ENCODE data around the gene VIL1.

VIL1 gene

DNA sequence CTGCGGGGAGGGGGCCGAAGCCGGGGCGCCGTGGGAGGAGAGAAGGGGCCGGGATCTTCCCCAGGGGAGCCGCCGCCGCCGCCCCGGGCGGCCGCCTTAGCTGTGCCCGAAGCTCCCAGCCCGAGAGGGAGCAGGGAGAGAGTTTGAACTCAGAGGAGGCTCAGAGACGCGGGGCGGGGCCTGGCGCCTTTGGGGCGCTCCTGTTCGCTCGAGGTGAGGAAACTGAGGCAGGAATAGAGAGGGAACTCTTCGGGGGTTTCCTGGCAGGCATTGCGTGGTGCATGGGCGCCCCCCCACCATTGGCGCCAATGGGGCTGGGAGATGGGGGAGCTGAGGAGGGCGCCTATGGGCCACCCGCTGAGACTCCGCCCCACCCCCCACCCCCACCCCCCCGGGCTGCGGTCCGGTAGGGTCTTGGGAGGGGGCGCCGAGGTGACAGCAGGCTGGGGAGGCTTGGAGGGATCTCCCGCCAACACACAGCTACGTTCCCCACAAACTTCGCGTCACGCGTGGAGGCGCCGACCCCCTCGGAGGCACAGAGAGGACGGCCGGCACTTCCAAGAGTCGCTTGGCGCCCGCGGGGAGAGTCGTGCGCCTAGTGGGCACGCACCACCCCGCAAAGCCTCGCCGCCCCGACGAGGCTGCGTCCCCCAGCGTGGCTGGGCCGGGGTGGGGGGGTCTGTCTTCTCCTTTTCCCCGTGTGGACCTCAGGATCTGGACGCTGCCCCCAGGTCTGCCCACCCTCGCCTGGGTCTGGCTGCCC is 18.6 kb upstream of the VIL1 start:
- Histone ChIP-seq H3K27ac (ENCODE audit: low read length) (no peak overlapping the region), H3K36me3 (ENCODE audit: control insufficient read depth, insufficient read depth, low read length) (peaks cover 11% of the 10 kb centered on the region), H3K27me3 (ENCODE audit: control insufficient read depth, insufficient read depth, low read length) (peaks cover 27% of the 10 kb centered on the region), H3K9me3 (ENCODE audit: control insufficient read depth, insufficient read depth, low read length) (no peaks in the 10 kb centered on the region), H3K4me1 (ENCODE audit: control insufficient read depth, insufficient read depth, low read length) (peaks cover 17% of the 10 kb centered on the region), H3K4me3 (ENCODE audit: low read length) (peak overlapping the region; percentile 42; the same call in 1 of the 2 replicates)
- WGBS (ENCODE audit: insufficient coverage, insufficient read length) = no CpG with 5 or more reads among the region's 63 CpGs
- no peak for DNase-seq (ENCODE audit: low read depth, low spot score)

DNA sequence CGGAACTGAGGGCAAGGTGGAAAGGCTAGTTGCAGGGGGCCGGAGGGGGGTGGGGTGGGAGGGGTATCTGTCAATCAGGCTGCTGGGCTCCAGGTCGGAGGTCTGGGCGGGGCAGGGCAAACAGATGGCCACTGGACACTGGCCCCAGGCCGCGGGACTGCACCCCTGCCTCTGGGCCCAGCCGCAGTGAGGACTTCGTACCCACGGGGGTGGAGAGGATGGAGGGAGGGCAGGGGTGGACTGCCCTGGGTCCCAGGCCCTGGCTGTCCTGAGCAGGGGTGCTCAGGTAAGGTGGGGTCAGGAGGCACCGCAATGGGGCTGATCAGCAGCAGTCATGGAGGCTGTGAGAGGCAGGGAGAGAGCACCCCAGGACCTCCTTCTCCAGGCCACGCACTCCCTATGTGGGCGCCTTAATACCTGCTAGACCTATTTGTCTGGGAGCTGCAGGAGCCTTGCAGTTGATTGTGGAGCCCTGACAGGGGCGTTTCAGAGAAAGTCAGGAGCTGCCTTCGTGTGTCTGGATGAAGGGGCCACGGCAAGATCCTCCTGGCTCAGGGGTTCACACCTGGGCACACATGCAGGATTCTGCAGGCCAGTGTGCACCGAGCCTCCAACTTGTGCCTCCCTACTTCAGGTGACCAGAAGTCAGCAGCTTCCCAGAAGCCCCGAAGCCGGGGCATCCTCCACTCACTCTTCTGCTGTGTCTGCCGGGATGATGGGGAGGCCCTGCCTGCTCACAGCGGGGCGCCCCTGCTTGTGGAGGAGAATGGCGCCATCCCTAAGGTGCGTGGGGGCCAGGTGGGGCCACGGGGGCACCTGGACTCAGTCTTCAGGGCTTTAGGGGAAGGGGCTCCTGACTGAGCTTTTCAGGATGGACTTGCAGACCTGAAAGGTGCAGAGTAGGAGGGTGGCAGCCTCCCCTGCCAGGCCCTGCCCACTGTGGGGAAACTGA is 17.7 kb upstream of the VIL1 start:
- H3K9me3 ChIP-seq (ENCODE audit: control insufficient read depth, insufficient read depth, low read length) = no peaks in the 10 kb centered on the region
- H3K27me3 ChIP-seq (ENCODE audit: control insufficient read depth, insufficient read depth, low read length) = peaks cover 27% of the 10 kb centered on the region
- no peak for DNase-seq (ENCODE audit: low read depth, low spot score)
- no peak overlapping the region for H3K27ac ChIP-seq (ENCODE audit: low read length)
- peak overlapping the region; percentile 42; the same call in 1 of the 2 replicates for H3K4me3 ChIP-seq (ENCODE audit: low read length)
- peaks cover 19% of the 10 kb centered on the region for H3K4me1 ChIP-seq (ENCODE audit: control insufficient read depth, insufficient read depth, low read length)
- peaks cover 11% of the 10 kb centered on the region for H3K36me3 ChIP-seq (ENCODE audit: control insufficient read depth, insufficient read depth, low read length)
- WGBS (ENCODE audit: insufficient coverage, insufficient read length) = no CpG with 5 or more reads among the region's 24 CpGs

DNA sequence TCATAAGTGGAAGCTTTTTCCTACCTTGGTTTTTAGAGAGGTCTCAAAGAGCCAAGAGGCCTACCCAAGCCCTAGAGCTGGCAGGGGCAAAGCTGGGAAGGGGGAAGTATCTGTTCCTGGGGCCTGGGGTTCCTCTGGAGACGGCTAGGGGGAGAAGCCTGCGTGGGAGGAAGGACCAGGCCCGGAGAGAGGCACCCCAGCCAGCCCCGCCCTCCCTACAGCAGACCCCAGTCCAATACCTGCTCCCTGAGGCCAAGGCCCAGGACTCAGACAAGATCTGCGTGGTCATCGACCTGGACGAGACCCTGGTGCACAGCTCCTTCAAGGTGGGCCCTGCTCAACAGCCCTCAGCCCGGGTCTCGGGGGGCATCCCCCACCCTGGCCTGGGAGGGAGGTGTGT is 17.0 kb upstream of the VIL1 start:
- Histone ChIP-seq H3K27ac (ENCODE audit: low read length) (no peak overlapping the region), H3K36me3 (ENCODE audit: control insufficient read depth, insufficient read depth, low read length) (peaks cover 11% of the 10 kb centered on the region), H3K4me1 (ENCODE audit: control insufficient read depth, insufficient read depth, low read length) (peaks cover 14% of the 10 kb centered on the region), H3K27me3 (ENCODE audit: control insufficient read depth, insufficient read depth, low read length) (peaks cover 23% of the 10 kb centered on the region), H3K9me3 (ENCODE audit: control insufficient read depth, insufficient read depth, low read length) (no peaks in the 10 kb centered on the region), H3K4me3 (ENCODE audit: low read length) (no peak overlapping the region)
- no peak for DNase-seq (ENCODE audit: low read depth, low spot score)
- WGBS (ENCODE audit: insufficient coverage, insufficient read length) = no CpG with 5 or more reads among the region's 9 CpGs

DNA sequence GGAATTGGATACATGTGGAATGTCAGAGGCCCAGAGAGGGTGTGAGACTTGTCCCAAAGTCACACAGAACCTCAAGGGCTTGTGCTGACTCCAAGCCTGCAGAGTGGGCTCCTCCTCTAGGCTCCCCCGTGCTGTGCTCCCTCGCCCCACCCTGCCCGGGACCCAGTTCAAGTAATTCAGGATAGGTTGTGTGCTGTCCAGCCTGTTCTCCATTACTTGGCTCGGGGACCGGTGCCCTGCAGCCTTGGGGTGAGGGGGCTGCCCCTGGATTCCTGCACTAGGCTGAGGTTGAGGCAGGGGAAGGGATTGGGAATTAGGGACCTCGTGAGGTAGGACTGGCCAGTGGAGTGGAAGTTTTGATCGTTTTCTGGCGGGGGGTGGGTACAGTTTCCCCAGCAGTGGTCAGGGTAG is 16.4 kb upstream of the VIL1 start:
- Histone ChIP-seq H3K4me3 (ENCODE audit: low read length) (no peak overlapping the region), H3K27ac (ENCODE audit: low read length) (no peak overlapping the region), H3K27me3 (ENCODE audit: control insufficient read depth, insufficient read depth, low read length) (peaks cover 16% of the 10 kb centered on the region), H3K9me3 (ENCODE audit: control insufficient read depth, insufficient read depth, low read length) (no peaks in the 10 kb centered on the region), H3K4me1 (ENCODE audit: control insufficient read depth, insufficient read depth, low read length) (peaks cover 14% of the 10 kb centered on the region), H3K36me3 (ENCODE audit: control insufficient read depth, insufficient read depth, low read length) (peaks cover 11% of the 10 kb centered on the region)
- no CpG with 5 or more reads among the region's 8 CpGs for WGBS (ENCODE audit: insufficient coverage, insufficient read length)
- no peak for DNase-seq (ENCODE audit: low read depth, low spot score)

DNA sequence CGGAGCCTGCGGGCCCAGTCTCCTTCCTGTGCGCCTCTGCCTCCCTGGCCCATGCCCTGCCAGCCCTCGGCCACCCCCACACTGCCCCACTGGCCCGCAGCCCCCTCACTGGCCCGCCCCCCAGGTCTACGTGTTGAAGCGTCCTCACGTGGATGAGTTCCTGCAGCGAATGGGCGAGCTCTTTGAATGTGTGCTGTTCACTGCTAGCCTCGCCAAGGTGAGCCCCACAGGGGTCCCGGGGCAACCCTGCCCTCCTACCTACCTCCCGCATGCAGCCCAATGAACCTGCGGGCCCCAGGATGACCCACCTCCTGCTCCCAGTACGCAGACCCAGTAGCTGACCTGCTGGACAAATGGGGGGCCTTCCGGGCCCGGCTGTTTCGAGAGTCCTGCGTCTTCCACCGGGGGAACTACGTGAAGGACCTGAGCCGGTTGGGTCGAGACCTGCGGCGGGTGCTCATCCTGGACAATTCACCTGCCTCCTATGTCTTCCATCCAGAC is 16.0 kb upstream of the VIL1 start:
- Histone ChIP-seq H3K4me3 (ENCODE audit: low read length) (no peak overlapping the region), H3K27ac (ENCODE audit: low read length) (no peak overlapping the region), H3K36me3 (ENCODE audit: control insufficient read depth, insufficient read depth, low read length) (peaks cover 11% of the 10 kb centered on the region), H3K4me1 (ENCODE audit: control insufficient read depth, insufficient read depth, low read length) (peaks cover 14% of the 10 kb centered on the region), H3K27me3 (ENCODE audit: control insufficient read depth, insufficient read depth, low read length) (peaks cover 12% of the 10 kb centered on the region; the same call in 1 of the 2 replicates), H3K9me3 (ENCODE audit: control insufficient read depth, insufficient read depth, low read length) (no peaks in the 10 kb centered on the region)
- no peak for DNase-seq (ENCODE audit: low read depth, low spot score)
- WGBS (ENCODE audit: insufficient coverage, insufficient read length) = no CpG with 5 or more reads among the region's 26 CpGs

DNA sequence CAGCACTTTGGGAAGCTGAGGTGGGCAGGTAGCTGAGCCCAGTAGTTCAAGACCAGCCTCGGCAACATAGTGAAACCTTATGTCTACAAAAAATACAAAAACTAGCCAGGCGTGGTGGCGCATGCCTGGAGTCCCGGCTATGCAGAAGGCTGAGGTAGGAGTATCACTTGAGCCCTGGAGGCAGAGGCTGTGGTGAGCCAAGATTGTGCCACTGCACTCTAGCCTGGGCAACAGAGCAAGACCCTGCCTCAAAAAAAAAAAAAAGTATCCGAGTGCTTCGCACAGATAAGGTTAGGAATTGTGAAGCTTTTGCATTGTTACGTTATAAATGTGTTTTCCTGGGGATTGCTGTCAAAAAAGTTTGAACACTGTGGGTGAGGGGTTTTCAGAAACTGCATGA is 15.1 kb upstream of the VIL1 start:
- H3K4me3 ChIP-seq (ENCODE audit: low read length) = no peak overlapping the region
- DNase-seq (ENCODE audit: low read depth, low spot score) = no peak
- H3K27ac ChIP-seq (ENCODE audit: low read length) = no peak overlapping the region
- peaks cover 11% of the 10 kb centered on the region for H3K36me3 ChIP-seq (ENCODE audit: control insufficient read depth, insufficient read depth, low read length)
- no peaks in the 10 kb centered on the region for H3K9me3 ChIP-seq (ENCODE audit: control insufficient read depth, insufficient read depth, low read length)
- peaks cover 12% of the 10 kb centered on the region for H3K4me1 ChIP-seq (ENCODE audit: control insufficient read depth, insufficient read depth, low read length)
- peaks cover 5% of the 10 kb centered on the region; the same call in 1 of the 2 replicates for H3K27me3 ChIP-seq (ENCODE audit: control insufficient read depth, insufficient read depth, low read length)
- no CpG with 5 or more reads among the region's 7 CpGs for WGBS (ENCODE audit: insufficient coverage, insufficient read length)

DNA sequence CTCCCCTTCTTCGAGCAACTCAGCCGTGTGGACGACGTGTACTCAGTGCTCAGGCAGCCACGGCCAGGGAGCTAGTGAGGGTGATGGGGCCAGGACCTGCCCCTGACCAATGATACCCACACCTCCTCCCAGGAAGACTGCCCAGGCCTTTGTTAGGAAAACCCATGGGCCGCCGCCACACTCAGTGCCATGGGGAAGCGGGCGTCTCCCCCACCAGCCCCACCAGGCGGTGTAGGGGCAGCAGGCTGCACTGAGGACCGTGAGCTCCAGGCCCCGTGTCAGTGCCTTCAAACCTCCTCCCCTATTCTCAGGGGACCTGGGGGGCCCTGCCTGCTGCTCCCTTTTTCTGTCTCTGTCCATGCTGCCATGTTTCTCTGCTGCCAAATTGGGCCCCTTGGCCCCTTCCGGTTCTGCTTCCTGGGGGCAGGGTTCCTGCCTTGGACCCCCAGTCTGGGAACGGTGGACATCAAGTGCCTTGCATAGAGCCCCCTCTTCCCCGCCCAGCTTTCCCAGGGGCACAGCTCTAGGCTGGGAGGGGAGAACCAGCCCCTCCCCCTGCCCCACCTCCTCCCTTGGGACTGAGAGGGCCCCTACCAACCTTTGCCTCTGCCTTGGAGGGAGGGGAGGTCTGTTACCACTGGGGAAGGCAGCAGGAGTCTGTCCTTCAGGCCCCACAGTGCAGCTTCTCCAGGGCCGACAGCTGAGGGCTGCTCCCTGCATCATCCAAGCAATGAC is 14.4 kb upstream of the VIL1 start:
- WGBS (ENCODE audit: insufficient coverage, insufficient read length) = no CpG with 5 or more reads among the region's 16 CpGs
- no peak overlapping the region for H3K4me3 ChIP-seq (ENCODE audit: low read length)
- H3K9me3 ChIP-seq (ENCODE audit: control insufficient read depth, insufficient read depth, low read length) = no peaks in the 10 kb centered on the region
- no peak overlapping the region for H3K27ac ChIP-seq (ENCODE audit: low read length)
- H3K27me3 ChIP-seq (ENCODE audit: control insufficient read depth, insufficient read depth, low read length) = no peaks in the 10 kb centered on the region
- H3K36me3 ChIP-seq (ENCODE audit: control insufficient read depth, insufficient read depth, low read length) = peaks cover 11% of the 10 kb centered on the region
- no peak for DNase-seq (ENCODE audit: low read depth, low spot score)
- peaks cover 12% of the 10 kb centered on the region for H3K4me1 ChIP-seq (ENCODE audit: control insufficient read depth, insufficient read depth, low read length)

DNA sequence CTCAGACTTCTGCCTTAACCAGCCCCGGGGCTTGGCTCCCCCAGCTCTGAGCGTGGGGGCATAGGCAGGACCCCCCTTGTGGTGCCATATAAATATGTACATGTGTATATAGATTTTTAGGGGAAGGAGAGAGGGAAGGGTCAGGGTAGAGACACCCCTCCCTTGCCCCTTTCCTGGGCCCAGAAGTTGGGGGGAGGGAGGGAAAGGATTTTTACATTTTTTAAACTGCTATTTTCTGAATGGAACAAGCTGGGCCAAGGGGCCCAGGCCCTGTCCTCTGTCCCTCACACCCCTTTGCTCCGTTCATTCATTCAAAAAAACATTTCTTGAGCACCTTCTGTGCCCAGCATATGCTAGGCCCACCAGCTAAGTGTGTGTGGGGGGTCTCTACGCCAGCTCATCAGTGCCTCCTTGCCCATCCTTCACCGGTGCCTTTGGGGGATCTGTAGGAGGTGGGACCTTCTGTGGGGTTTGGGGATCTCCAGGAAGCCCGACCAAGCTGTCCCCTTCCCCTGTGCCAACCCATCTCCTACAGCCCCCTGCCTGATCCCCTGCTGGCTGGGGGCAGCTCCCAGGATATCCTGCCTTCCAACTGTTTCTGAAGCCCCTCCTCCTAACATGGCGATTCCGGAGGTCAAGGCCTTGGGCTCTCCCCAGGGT is 13.7 kb upstream of the VIL1 start:
- peaks cover 12% of the 10 kb centered on the region for H3K4me1 ChIP-seq (ENCODE audit: control insufficient read depth, insufficient read depth, low read length)
- H3K27ac ChIP-seq (ENCODE audit: low read length) = no peak overlapping the region
- peaks cover 11% of the 10 kb centered on the region for H3K36me3 ChIP-seq (ENCODE audit: control insufficient read depth, insufficient read depth, low read length)
- no peaks in the 10 kb centered on the region for H3K27me3 ChIP-seq (ENCODE audit: control insufficient read depth, insufficient read depth, low read length)
- DNase-seq (ENCODE audit: low read depth, low spot score) = no peak
- H3K9me3 ChIP-seq (ENCODE audit: control insufficient read depth, insufficient read depth, low read length) = no peaks in the 10 kb centered on the region
- peak overlapping the region; percentile 48; the same call in 1 of the 2 replicates for H3K4me3 ChIP-seq (ENCODE audit: low read length)
- no CpG with 5 or more reads among the region's 8 CpGs for WGBS (ENCODE audit: insufficient coverage, insufficient read length)

DNA sequence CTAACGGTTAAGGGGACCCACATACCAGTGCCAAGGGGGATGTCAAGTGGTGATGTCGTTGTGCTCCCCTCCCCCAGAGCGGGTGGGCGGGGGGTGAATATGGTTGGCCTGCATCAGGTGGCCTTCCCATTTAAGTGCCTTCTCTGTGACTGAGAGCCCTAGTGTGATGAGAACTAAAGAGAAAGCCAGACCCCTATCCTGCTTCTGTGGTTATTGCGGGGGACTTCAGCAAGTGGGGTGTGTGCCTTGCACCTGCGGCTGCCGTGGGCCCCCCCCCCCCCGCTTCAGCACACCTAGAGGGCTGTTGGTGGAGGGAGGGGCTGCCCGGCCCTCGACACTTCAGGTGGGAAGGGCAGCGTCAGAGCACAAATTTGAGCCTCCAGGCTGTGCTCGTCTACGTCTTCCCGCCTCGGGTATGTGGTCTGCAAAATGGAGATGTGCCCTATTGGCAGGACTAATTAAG is 13.1 kb upstream of the VIL1 start:
- Histone ChIP-seq H3K9me3 (ENCODE audit: control insufficient read depth, insufficient read depth, low read length) (no peaks in the 10 kb centered on the region), H3K4me3 (ENCODE audit: low read length) (peak overlapping the region; percentile 48; the same call in 1 of the 2 replicates), H3K27ac (ENCODE audit: low read length) (no peak overlapping the region), H3K27me3 (ENCODE audit: control insufficient read depth, insufficient read depth, low read length) (no peaks in the 10 kb centered on the region), H3K36me3 (ENCODE audit: control insufficient read depth, insufficient read depth, low read length) (peaks cover 11% of the 10 kb centered on the region), H3K4me1 (ENCODE audit: control insufficient read depth, insufficient read depth, low read length) (peaks cover 12% of the 10 kb centered on the region)
- WGBS (ENCODE audit: insufficient coverage, insufficient read length) = no CpG with 5 or more reads among the region's 15 CpGs
- DNase-seq (ENCODE audit: low read depth, low spot score) = no peak

Data from iPS DF 6.9 (cell line).